Measurements from ENCODE around the gene CD4. TPM values are rescaled to one million over a fixed set of nuclear protein-coding genes. Genes with fewer than 3 reads are reported as not detected.

Gene CD4
- total RNA-seq, 2 donors from 2014 or later, result 1.6 to 8.6 TPM

- no peak overlapping the region for H3K4me3 ChIP-seq
- DNase-seq (ENCODE audit: low spot score), result no peak
- no peaks in the 10 kb centered on the region for H3K27me3 ChIP-seq (replicated peaks; ENCODE audit: insufficient read depth)
- no peak overlapping the region for H3K27ac ChIP-seq
- WGBS, result 89% methylated on average over 7 of the region's 7 CpGs
- no peak for TF ChIP-seq CTCF (IDR thresholded peaks at IDR 0.05)
- TF ChIP-seq POLR2AphosphoS5 (IDR thresholded peaks at IDR 0.05), result no peak
- no peak for TF ChIP-seq POLR2A (IDR thresholded peaks at IDR 0.05)
- intact Hi-C loops (cut with DNase I), result no loop called here
- H3K9me3 ChIP-seq, result no peaks in the 10 kb centered on the region
- H3K4me1 ChIP-seq (replicated peaks), result no peaks in the 10 kb centered on the region
- H3K36me3 ChIP-seq, result no peaks in the 10 kb centered on the region
These were observed 57.1 kb downstream of the CD4 start for GRCh38 chr12:6846316-6846869.

DNA sequence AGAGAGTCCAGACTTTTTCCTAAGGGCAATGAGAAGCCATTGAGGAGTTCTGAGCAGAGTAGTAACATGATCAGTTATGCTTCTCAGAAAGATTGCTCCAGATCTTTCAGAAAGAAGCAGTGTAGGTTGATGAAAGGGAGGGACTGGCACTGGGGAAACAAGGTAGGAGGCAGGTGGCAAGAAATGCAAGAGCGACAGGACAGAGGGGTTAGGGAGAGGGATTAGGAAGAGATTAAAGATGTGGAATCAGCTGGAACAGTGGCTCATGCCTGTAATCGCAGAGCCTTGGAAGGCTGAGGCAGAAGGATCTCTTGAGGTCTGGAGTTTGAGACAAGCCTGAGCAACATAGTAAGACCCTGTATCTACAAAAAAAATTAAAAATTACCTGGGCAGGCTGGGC lies 58.3 kb downstream of the CD4 start:
- Histone ChIP-seq H3K27ac (no peak overlapping the region), H3K4me1 (replicated peaks) (no peaks in the 10 kb centered on the region), H3K27me3 (replicated peaks; ENCODE audit: insufficient read depth) (no peaks in the 10 kb centered on the region), H3K4me3 (no peak overlapping the region), H3K9me3 (no peaks in the 10 kb centered on the region), H3K36me3 (no peaks in the 10 kb centered on the region)
- intact Hi-C loops (cut with DNase I), result no loop called here
- no peak for DNase-seq (ENCODE audit: low spot score)
- 85% methylated on average over 2 of the region's 2 CpGs for WGBS
- TF ChIP-seq POLR2AphosphoS5 (IDR thresholded peaks at IDR 0.05), result no peak
- TF ChIP-seq CTCF (IDR thresholded peaks at IDR 0.05), result no peak
- TF ChIP-seq POLR2A (IDR thresholded peaks at IDR 0.05), result no peak

GRCh38 chr12:6849427-6849826 lies 60.1 kb downstream of the CD4 start:
- Histone ChIP-seq H3K9me3 (no peaks in the 10 kb centered on the region), H3K36me3 (no peaks in the 10 kb centered on the region), H3K4me1 (replicated peaks) (peaks cover 12% of the 10 kb centered on the region), H3K27ac (no peak overlapping the region), H3K4me3 (no peak overlapping the region), H3K27me3 (replicated peaks; ENCODE audit: insufficient read depth) (no peaks in the 10 kb centered on the region)
- TF ChIP-seq POLR2A (IDR thresholded peaks at IDR 0.05) (no peak), CTCF (IDR thresholded peaks at IDR 0.05) (no peak)
- WGBS, result 85% methylated on average over 2 of the region's 2 CpGs
- intact Hi-C loops (cut with DNase I), result no loop called here
- DNase-seq (ENCODE audit: low spot score), result no peak

- Histone ChIP-seq H3K27ac (no peak overlapping the region), H3K9me3 (no peaks in the 10 kb centered on the region), H3K4me3 (no peak overlapping the region), H3K27me3 (replicated peaks; ENCODE audit: insufficient read depth) (no peaks in the 10 kb centered on the region), H3K36me3 (no peaks in the 10 kb centered on the region), H3K4me1 (replicated peaks) (peaks cover 12% of the 10 kb centered on the region)
- intact Hi-C loops (cut with DNase I), result no loop called here
- no peak for TF ChIP-seq POLR2A (IDR thresholded peaks at IDR 0.05)
- TF ChIP-seq POLR2AphosphoS5 (IDR thresholded peaks at IDR 0.05), result no peak
- no peak for TF ChIP-seq CTCF (IDR thresholded peaks at IDR 0.05)
- WGBS, result 66% methylated on average over 10 of the region's 10 CpGs
- no peak for DNase-seq (ENCODE audit: low spot score)
These were observed 60.7 kb downstream of the CD4 start for GRCh38 chr12:6849976-6850560.

DNA sequence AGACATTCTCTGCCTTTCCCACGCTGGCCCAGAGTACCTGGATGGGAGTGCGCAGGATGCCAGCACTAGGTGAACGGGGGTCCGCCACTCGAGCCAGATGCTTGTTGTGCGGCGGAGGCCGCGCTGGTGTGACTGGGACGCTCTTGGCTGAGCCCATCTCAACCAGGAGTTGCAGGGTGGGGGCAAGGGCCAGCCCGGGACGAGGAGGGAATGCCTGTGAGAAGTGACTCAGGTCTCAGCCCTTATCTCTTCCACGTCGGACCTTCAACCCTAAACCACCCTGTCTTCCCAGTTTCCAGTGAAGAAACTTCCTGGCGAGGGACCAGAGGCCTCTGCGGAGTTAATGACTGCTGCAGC lies 61.4 kb downstream of the CD4 start:
- Histone ChIP-seq H3K4me1 (replicated peaks) (peaks cover 12% of the 10 kb centered on the region), H3K27ac (peak overlapping the region in 1 of 2 donors; percentile 95), H3K9me3 (no peaks in the 10 kb centered on the region), H3K27me3 (replicated peaks; ENCODE audit: insufficient read depth) (no peaks in the 10 kb centered on the region), H3K4me3 (no peak overlapping the region), H3K36me3 (no peaks in the 10 kb centered on the region)
- 31% methylated on average over 16 of the region's 16 CpGs for WGBS
- no peak for DNase-seq (ENCODE audit: low spot score)
- intact Hi-C loops (cut with DNase I), result no loop called here
- TF ChIP-seq POLR2AphosphoS5 (IDR thresholded peaks at IDR 0.05) (no peak), CTCF (IDR thresholded peaks at IDR 0.05) (no peak), POLR2A (IDR thresholded peaks at IDR 0.05) (no peak)
